Ovary (tissue), 9 donors: ENCODE data around the gene DOC2B. TPM values are rescaled to one million over a fixed set of nuclear protein-coding genes. Genes with fewer than 3 reads are reported as not detected.
"Not testable (repeated sequence)": the region's sequence is repeated elsewhere in the genome, so short reads cannot be mapped to it uniquely, and the experiment has no call there.

Experiments used
- DNase-seq, 5 donors: peaks; one replicate each; pipeline ENCODE4 v3.0.0-alpha.2; 2019 to 2020
- H3K27ac ChIP-seq, 2 donors: fragments of 200-600 bp; one replicate each; pipeline versions ENCODE4 v1.5.1 to v1.8.0; 2019 to 2022
- H3K27me3 ChIP-seq: fragments of 200-600 bp; one replicate; pipeline ENCODE4 v1.8.0; 2022
- H3K36me3 ChIP-seq: fragments of 200-600 bp; sonication (generic); one replicate; pipeline ENCODE4 v1.5.1; 2019
- H3K4me1 ChIP-seq: one replicate; pipeline ENCODE4 v1.8.1; 2013; ENCODE audit warnings: mild to moderate bottlenecking, moderate library complexity; ENCODE audit not compliant: insufficient read depth
- H3K4me3 ChIP-seq: fragments of 200-600 bp; sonication (generic); one replicate; pipeline ENCODE4 v1.5.1; 2017
- H3K9me3 ChIP-seq, 2 donors: fragments of 200-600 bp in 1 of 2; sonication (generic) in 1 of 2; one replicate each; pipeline versions ENCODE4 v1.5.1 to v1.8.1; 2013 to 2019; ENCODE audit warnings: mild to moderate bottlenecking in 1 of 2, moderate library complexity in 1 of 2
- CTCF ChIP-seq, 3 donors: fragments of 450-650 bp in 2 of 3; fragments of 200-600 bp in 1 of 3; IDR thresholded peaks; one replicate each; pipeline versions ENCODE4 v1.5.1 to v1.8.0; 2016 to 2022; ENCODE audit warnings: antibody characterized with exemption in 3 of 3, mild to moderate bottlenecking in 1 of 3
- EP300 ChIP-seq: sonication (generic); formaldehyde crosslinking; IDR thresholded peaks from one replicate; pipeline ENCODE4 v1.6.1; 2017; ENCODE audit warnings: antibody characterized with exemption
- POLR2A ChIP-seq: fragments of 450-650 bp; IDR thresholded peaks from one replicate; pipeline ENCODE4 v1.6.1; 2017; ENCODE audit warnings: antibody characterized with exemption, mild to moderate bottlenecking, moderate library complexity
- WGBS, 3 donors: extraction: QIAGEN DNeasy Blood & Tissue Kit in 1 of 3; methylation state at CpG; one replicate each; pipeline versions ENCODE4 v1.1.5 to v1.1.7; 2013 to 2017; 5-methylcytosine and 5-hydroxymethylcytosine counted together
- intact Hi-C, 4 donors: fragments of 100-400 bp; cut with DNase I; formaldehyde crosslinking; loops; one replicate each; pipeline versions ENCODE4 v1.11.0 to v1.15.1; 2022 to 2023
- polyA plus RNA-seq, 2 donors: library from polyadenylated mRNA; stranded (reverse); fragments of 200-250 nt in 1 of 2; fragments of 350-450 nt in 1 of 2; fragmentation: Illumina TruSeq in 1 of 2; extraction: RNeasy Lipid Tissue Mini Kit (QIAGEN cat#74804) in 1 of 2; gene quantifications; one replicate each; pipeline ENCODE4 v1.2.3, GENCODE V29; 2013 to 2014
- total RNA-seq, 7 donors: library from RNA; depleted of rRNA in 2 of 7; stranded (reverse); fragments of >200 nt in 2 of 7; fragmentation: NEBNext Ultra II Directional in 3 of 7; extraction: Animal tissue kit (Norgen Biotek cat#: 25700) in 3 of 7; gene quantifications; one replicate each; pipeline versions ENCODE4 v1.1.0 to v1.2.4, GENCODE V29; 2016 to 2023
- donor health status: DM: no; HTN: no; CAD: no; lungs with moderate emphysema.
- donor health status: DM: no; HTN: no; CAD: no.
- donor health status: Bipolar disorder and iron deficiency.
- donor health status: DM: yes; HTN: yes; CAD: no.
- donor health status: DM: no; HTN: no; CAD: no.
- donor health status: DM: yes; HTN: yes; CAD: no.

Gene DOC2B
- total and polyA plus RNA-seq, 9 donors = 0.83 to 4.5 (median 2.0) TPM

- no peak overlapping the region for H3K4me3 ChIP-seq
- no peak overlapping the region for H3K27ac ChIP-seq
- peaks cover 1% of the 10 kb centered on the region for H3K4me1 ChIP-seq
- intact Hi-C loops = no loop called here
- 24 to 34% (median 31%) methylated on average over 14 of the region's 14 CpGs for WGBS, 3 donors
- no peaks in the 10 kb centered on the region for H3K9me3 ChIP-seq
- H3K36me3 ChIP-seq = no peaks in the 10 kb centered on the region
- DNase-seq = peak in 2 of 5 donors; percentile 49 to 58
- TF ChIP-seq CTCF (IDR thresholded peaks at IDR 0.05) (no peak), EP300 (no peak), POLR2A (no peak)
- no peaks in the 10 kb centered on the region for H3K27me3 ChIP-seq
Observed at GRCh38 chr17:199806-200545, 18.5 kb upstream of the DOC2B start.

GRCh38 chr17:199191-199604 is 17.7 kb upstream of the DOC2B start:
- TF ChIP-seq CTCF (IDR thresholded peaks at IDR 0.05) = no peak
- TF ChIP-seq POLR2A = no peak
- TF ChIP-seq EP300 = no peak
- DNase-seq = peak in 1 of 5 donors; percentile 42
- no peak overlapping the region for H3K27ac ChIP-seq
- H3K9me3 ChIP-seq = no peaks in the 10 kb centered on the region
- no peaks in the 10 kb centered on the region for H3K36me3 ChIP-seq
- intact Hi-C loops = no loop called here
- peaks cover 1% of the 10 kb centered on the region for H3K4me1 ChIP-seq
- H3K4me3 ChIP-seq = no peak overlapping the region
- H3K27me3 ChIP-seq = no peaks in the 10 kb centered on the region
- 1 to 3% (median 2%) methylated on average over 8 of the region's 8 CpGs for WGBS, 3 donors

- DNase-seq, intact Hi-C loops, H3K27ac ChIP-seq, H3K9me3 ChIP-seq, H3K4me1 ChIP-seq, H3K4me3 ChIP-seq, H3K36me3 ChIP-seq, H3K27me3 ChIP-seq: not testable (repeated sequence)
- 88 to 92% (median 89%) methylated on average over 15 of the region's 15 CpGs for WGBS, 3 donors
Observed at GRCh38 chr17:198225-198624, 16.8 kb upstream of the DOC2B start.

- Histone ChIP-seq H3K27ac (no peak overlapping the region), H3K27me3 (no peaks in the 10 kb centered on the region), H3K4me1 (peaks cover 1% of the 10 kb centered on the region), H3K4me3 (no peak overlapping the region), H3K36me3 (no peaks in the 10 kb centered on the region), H3K9me3 (no peaks in the 10 kb centered on the region)
- TF ChIP-seq EP300 (no peak), CTCF (IDR thresholded peaks at IDR 0.05) (no peak), POLR2A (no peak)
- no peak for DNase-seq
- 91 to 98% (median 93%) methylated on average over 2 of the region's 2 CpGs for WGBS, 3 donors
- intact Hi-C loops = no loop called here
Observed at GRCh38 chr17:197352-197751, 15.9 kb upstream of the DOC2B start.

GRCh38 chr17:194828-195602 is 13.6 kb upstream of the DOC2B start:
- no peaks in the 10 kb centered on the region for H3K27me3 ChIP-seq
- no peak for DNase-seq
- intact Hi-C loops = no loop called here
- H3K9me3 ChIP-seq = no peaks in the 10 kb centered on the region
- H3K27ac ChIP-seq = no peak overlapping the region
- no peaks in the 10 kb centered on the region for H3K36me3 ChIP-seq
- TF ChIP-seq POLR2A = no peak
- no peak for TF ChIP-seq CTCF (IDR thresholded peaks at IDR 0.05)
- no peak for TF ChIP-seq EP300
- 66 to 71% (median 68%) methylated on average over 16 of the region's 16 CpGs for WGBS, 3 donors
- peaks cover 1% of the 10 kb centered on the region for H3K4me1 ChIP-seq
- H3K4me3 ChIP-seq = no peak overlapping the region
